Astrocyte of the cerebellum (primary cell): ENCODE measurements around the gene AP3D1.

Experiments used
- DNase-seq: peaks from one replicate; pipeline ENCODE4 v3.0.0-alpha.2; 2011; ENCODE audit warnings: low read depth
- H3K4me3 ChIP-seq: 2 replicates; pipeline ENCODE4 v1.5.1; 2011; ENCODE audit warnings: mild to moderate bottlenecking, low read depth, low read length, moderate library complexity
- in situ Hi-C: cut with HindIII; loops from 2 replicates; pipeline ENCODE4 v1.10.0; 2017; ENCODE audit warnings: low sequenced_read_pairs
- TF ChIP-seq, protein P1 (sequence below): IDR thresholded peaks from 2 replicates; pipeline ENCODE4 v1.5.1; 2012; ENCODE audit warnings: low read length, low read depth, moderate library complexity, mild to moderate bottlenecking; ENCODE audit errors: missing control alignments

AP3D1 gene

GRCh38 chr19:2115911-2116426 is 35.4 kb downstream of the AP3D1 start:
- DNase-seq, result no peak
- H3K4me3 ChIP-seq, result no peak overlapping the region
- TF ChIP-seq, protein P1, sequence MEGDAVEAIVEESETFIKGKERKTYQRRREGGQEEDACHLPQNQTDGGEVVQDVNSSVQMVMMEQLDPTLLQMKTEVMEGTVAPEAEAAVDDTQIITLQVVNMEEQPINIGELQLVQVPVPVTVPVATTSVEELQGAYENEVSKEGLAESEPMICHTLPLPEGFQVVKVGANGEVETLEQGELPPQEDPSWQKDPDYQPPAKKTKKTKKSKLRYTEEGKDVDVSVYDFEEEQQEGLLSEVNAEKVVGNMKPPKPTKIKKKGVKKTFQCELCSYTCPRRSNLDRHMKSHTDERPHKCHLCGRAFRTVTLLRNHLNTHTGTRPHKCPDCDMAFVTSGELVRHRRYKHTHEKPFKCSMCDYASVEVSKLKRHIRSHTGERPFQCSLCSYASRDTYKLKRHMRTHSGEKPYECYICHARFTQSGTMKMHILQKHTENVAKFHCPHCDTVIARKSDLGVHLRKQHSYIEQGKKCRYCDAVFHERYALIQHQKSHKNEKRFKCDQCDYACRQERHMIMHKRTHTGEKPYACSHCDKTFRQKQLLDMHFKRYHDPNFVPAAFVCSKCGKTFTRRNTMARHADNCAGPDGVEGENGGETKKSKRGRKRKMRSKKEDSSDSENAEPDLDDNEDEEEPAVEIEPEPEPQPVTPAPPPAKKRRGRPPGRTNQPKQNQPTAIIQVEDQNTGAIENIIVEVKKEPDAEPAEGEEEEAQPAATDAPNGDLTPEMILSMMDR, result no peak
- in situ Hi-C loops, result loop anchor here (5.0 kb wide), 1 partner anchor 96 kb away; no protein-coding TSS in a partner anchor

- TF ChIP-seq, protein P1, result no peak
- H3K4me3 ChIP-seq, result no peak overlapping the region
- in situ Hi-C loops, result loop anchor here (5.0 kb wide), 1 partner anchor 97 kb away; no protein-coding TSS in a partner anchor
- DNase-seq, result no peak
These were observed 36.0 kb downstream of the AP3D1 start for GRCh38 chr19:2115324-2115723.

DNA sequence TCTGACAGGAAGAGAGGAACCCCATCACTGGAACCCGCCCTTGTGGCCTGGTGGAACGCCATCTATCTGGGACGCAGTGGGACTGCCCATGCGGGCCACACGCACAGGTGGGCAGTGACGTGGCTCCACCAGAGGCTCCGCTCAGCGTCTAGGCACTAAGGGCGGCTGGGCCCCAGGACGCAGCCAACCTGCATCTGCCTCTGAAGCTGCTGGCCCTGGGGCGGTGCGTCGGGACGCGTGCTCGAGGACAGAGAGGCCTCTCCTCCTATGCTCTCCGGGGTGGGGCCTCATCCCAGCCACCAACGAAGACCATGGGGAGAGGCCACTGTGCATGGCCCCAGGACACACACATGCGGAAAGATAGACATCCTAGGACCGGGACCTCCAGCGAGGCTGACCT is 36.5 kb downstream of the AP3D1 start:
- TF ChIP-seq, protein P1, result no peak
- no peak for DNase-seq
- in situ Hi-C loops, result loop anchor here (5.0 kb wide), 1 partner anchor 97 kb away; no protein-coding TSS in a partner anchor
- H3K4me3 ChIP-seq, result no peak overlapping the region

GRCh38 chr19:2114218-2114617 is 37.1 kb downstream of the AP3D1 start:
- no peak for DNase-seq
- in situ Hi-C loops, result no loop called here
- TF ChIP-seq, protein P1, result no peak
- H3K4me3 ChIP-seq, result no peak overlapping the region

DNA sequence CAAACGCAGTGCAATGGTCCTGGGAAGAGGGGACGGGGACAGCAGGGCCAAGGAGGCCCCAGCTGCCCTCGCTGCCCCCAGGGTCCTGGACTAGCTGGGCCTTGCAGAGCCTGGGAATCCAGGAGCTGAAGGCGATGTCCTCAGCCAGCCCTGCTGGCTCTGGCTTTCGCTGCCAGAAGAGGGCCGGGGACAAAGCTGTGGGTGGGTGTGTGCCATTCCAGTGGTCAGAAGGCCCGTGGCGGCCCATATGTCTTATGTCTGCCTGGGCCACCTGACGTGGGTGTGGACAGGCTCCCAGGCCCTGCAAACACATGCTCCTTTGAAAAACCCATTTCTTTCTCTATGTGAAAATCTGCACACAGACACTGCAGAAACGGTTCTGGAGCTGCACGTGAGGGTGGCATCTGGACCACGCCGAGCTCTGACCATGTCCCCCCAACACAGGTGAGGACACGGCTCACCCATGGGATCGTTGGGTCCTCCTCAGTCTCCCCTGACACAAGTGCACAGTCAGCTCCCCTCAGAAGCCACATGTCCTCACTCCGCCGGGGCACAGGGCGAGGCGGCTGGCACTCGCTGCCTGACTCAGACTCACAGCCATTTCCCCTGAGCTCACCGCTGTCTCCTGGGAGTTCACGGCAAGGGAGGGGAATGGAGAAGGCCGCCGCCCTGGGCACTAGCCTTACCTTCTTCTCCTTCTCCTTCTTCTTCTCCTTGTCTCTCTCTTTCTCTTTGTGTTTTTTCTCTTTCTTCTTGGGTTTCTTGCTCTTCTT is 37.7 kb downstream of the AP3D1 start:
- no peak for DNase-seq
- no peak overlapping the region for H3K4me3 ChIP-seq
- TF ChIP-seq, protein P1, result no peak
- in situ Hi-C loops, result no loop called here

DNA sequence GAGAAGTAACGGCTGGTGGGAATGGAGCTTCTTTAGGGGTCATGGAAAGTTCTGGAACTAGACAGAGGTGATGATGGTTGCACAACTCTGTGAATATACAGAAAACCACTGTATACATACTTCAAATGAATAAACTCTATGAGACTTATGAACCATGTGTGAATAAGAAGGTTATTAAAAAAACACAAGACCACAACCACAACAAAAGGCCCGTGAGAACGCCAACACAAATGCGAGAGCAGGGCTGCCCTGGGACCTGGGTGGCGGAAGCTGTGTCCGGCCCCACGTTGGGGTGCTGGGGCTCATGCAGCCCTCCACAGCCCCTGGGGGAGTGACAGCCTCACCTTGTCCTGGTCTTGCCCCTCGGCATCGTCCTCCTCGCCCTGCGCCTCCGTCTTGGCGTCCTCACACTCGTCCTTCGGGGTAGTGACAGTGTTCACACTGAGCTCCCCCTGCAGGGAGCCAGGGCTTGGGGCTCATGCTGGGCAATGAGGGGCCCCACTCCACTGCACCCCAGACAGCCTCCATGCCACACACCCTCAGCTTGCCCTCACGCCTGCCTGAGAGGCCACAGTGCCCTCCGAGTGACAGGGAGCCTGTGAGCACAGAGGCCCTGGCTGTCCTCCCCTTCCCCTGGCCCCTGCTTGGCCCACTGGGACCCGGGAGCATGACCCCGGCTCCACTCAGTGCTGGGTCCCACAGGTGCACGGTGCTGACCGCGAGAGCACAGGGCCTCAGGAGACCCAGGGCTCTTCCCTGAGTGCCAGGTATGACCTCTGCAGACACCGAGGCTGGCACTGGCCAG is 38.6 kb downstream of the AP3D1 start:
- no peak for DNase-seq
- in situ Hi-C loops, result no loop called here
- no peak overlapping the region for H3K4me3 ChIP-seq
- TF ChIP-seq, protein P1, result no peak
